GM18519 (cell line): Measurements from ENCODE around the gene TMEM151A.
"Not testable (repeated sequence)": the region's sequence is repeated elsewhere in the genome, so short reads cannot be mapped to it uniquely, and the experiment has no call there.

Experiments
- ATAC-seq: cut with Tn5 transposase; IDR thresholded peaks from one replicate; pipeline ENCODE4 v1.9.1; 2021; ENCODE audit warnings: mild to moderate bottlenecking, moderate library complexity; ENCODE audit not compliant: unreplicated experiment, low FRiP score

The TMEM151A gene

GRCh38 chr11:66320289-66320688 lies 28.6 kb downstream of the TMEM151A start:
- not testable (repeated sequence) for ATAC-seq

GRCh38 chr11:66320748-66321147 lies 29.1 kb downstream of the TMEM151A start:
- ATAC-seq = not testable (repeated sequence)

GRCh38 chr11:66321606-66322005 lies 29.9 kb downstream of the TMEM151A start:
- no peak for ATAC-seq

- no peak for ATAC-seq
Observed at GRCh38 chr11:66322732-66323427, 31.2 kb downstream of the TMEM151A start.

- no peak for ATAC-seq
Observed at GRCh38 chr11:66323684-66324083, 32.0 kb downstream of the TMEM151A start.

GRCh38 chr11:66324664-66325063 lies 33.0 kb downstream of the TMEM151A start:
- no peak for ATAC-seq

GRCh38 chr11:66325263-66325671 lies 33.6 kb downstream of the TMEM151A start:
- no peak for ATAC-seq

- ATAC-seq = no peak
Observed at GRCh38 chr11:66326261-66327111, 34.8 kb downstream of the TMEM151A start.

- ATAC-seq = no peak
Observed at GRCh38 chr11:66327171-66328030, 35.7 kb downstream of the TMEM151A start.

GRCh38 chr11:66328031-66328301 lies 36.3 kb downstream of the TMEM151A start:
- ATAC-seq = no peak

GRCh38 chr11:66328302-66329144 lies 36.8 kb downstream of the TMEM151A start:
- no peak for ATAC-seq

GRCh38 chr11:66329165-66329673 lies 37.5 kb downstream of the TMEM151A start:
- ATAC-seq = no peak

- ATAC-seq = no peak
Observed at GRCh38 chr11:66330931-66331330, 39.2 kb downstream of the TMEM151A start.

GRCh38 chr11:66331542-66332370 lies 40.1 kb downstream of the TMEM151A start:
- ATAC-seq = no peak

GRCh38 chr11:66332371-66333219 lies 40.9 kb downstream of the TMEM151A start:
- no peak for ATAC-seq

GRCh38 chr11:66333220-66333877 lies 41.7 kb downstream of the TMEM151A start:
- no peak for ATAC-seq

- ATAC-seq = no peak
Observed at GRCh38 chr11:66333896-66334604, 42.4 kb downstream of the TMEM151A start.
